Mucosa of gallbladder (tissue), 1 donor: Measurements from ENCODE around the gene KAT2A. TPM values are rescaled to one million over a fixed set of nuclear protein-coding genes. Genes with fewer than 3 reads are reported as not detected.
A peak's percentile ranks its signal among the peaks of the same experiment; 100 is the strongest.

Experiments
- DNase-seq: peaks from one replicate; pipeline ENCODE4 v3.0.0-alpha.2; 2020; ENCODE audit warnings: low spot score
- total RNA-seq: library from RNA; stranded (reverse); gene quantifications from one replicate; pipeline ENCODE4 v1.2.1, GENCODE V29; 2021
- donor health status: DM: no; HTN: no; CAD: no.

KAT2A gene
- total RNA-seq, 1 donor from 2014 or later, result 58.4 TPM

DNA sequence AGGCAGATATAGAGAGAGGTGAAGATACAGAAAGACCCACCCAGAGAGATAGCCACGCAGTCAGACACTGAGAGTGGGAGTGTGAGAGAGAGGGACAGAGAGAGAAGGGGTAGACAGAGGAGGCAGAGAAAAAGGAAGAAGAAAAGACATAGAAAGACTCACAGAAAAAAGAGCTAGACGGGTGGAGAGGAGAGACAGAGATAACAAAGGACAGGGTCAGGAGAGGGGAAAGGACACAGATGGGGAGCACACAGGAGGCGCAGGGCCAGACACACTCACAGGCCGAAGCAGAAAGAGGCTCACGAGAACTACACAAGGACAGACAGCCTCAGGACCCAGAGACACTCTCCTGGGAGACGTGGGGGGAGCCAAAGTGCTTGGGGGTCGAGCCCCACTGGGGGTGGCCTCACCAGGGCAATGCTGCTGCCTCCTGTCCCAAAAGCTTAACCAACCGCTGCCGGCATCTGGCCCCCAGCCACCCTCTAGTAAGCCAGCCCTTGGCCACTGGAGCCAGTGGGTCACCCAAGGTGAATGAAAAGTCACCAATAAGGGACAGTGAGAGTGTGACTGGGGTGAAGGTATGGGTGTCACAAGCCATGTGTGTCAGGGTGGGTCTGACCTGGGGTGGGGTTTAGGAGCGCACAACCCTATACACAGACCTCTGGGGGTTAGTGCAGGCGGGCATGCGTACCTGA, 26.6 kb downstream of the KAT2A start:
- no peak for DNase-seq

GRCh38 chr17:42092939-42093338, 28.2 kb downstream of the KAT2A start:
- no peak for DNase-seq

DNA sequence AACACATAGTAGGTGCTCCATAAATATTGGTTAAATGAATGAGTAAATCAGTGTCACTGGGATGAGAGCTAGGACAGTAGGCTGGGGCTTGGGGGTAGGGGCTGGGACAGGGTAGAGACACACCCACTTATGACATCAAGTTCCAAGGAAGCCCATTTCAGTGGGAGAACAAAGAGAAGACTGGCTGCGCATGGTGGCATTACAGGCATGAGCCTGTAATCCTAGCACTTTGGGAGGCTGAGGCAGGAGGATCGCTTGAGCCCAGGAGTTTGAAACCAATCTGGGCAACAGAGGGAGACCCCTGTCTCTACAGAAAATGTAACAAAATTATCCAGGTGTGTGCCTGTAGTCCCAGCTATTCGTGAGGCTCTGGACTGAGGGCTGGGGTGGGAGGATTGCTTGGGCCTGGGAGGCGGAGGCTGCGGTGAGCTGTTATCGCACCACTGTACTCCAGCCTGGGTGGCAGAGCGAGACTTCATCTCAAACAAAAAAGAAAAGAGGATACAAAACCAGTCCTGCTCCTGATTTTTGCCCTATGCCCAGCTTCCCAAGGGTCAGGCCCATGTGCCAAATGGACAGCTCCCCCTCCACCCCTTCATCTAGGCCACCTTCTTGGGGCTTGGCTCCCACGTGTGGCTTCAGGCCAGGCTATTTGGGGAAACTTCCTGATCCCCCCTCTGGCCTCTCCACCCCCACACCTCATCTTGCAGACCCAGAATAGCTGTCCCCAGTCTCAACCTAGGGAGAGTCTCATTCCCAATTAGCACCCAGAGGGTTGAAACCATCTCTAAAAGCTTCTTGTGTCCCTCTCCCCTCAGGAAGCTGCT, 30.0 kb downstream of the KAT2A start:
- DNase-seq, result no peak

DNA sequence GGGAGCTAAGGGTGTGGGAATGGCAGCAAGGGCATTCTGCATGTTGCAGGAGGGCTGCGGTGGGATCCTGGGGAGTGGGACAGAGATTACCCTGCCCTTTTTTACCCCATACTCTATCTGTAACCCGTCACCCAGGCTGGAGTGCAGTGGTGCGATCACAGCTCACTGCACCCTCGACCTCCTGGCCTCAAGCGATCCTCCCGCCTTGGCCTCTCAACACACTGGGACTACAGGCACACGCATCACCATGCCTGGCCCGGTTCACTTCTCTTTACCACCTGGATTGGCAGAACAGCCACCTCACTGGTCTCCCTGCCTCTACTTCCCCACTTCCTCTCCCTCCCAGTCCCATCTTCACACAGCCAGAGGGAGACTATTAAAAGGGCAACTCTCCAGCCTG, 32.4 kb downstream of the KAT2A start:
- DNase-seq, result no peak

- no peak for DNase-seq
Measured at GRCh38 chr17:42087736-42088705, 33.1 kb downstream of the KAT2A start.

DNA sequence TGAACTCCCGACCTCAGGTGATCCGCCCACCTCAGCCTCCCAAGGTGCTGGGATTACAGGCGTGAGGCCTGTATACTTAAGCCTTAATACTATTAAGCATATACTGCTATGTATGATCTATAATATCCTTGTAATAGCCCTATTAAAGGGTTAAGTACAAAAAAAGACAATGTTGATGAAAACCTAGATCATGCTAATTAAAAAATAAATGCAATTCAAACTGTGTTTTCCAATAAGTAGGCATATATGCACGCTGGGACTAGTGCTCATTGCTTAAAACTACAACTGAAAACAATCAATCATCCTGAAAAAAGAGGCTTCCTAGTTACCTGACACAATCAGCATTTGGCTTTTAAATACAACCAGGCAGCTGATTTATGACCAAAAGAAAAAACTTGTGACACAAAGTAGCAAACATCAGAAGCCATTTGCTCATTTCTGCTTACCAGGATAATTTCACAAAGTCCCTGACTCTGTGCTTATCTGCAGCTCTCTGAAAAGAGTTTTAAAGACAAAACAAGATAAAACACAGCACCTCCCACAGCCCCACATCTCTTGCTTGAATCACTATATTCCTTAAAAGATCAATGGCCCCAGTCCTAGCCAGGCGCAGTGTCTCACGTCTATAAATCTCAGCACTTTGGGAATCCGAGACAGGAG, 34.0 kb downstream of the KAT2A start:
- DNase-seq, result no peak

DNA sequence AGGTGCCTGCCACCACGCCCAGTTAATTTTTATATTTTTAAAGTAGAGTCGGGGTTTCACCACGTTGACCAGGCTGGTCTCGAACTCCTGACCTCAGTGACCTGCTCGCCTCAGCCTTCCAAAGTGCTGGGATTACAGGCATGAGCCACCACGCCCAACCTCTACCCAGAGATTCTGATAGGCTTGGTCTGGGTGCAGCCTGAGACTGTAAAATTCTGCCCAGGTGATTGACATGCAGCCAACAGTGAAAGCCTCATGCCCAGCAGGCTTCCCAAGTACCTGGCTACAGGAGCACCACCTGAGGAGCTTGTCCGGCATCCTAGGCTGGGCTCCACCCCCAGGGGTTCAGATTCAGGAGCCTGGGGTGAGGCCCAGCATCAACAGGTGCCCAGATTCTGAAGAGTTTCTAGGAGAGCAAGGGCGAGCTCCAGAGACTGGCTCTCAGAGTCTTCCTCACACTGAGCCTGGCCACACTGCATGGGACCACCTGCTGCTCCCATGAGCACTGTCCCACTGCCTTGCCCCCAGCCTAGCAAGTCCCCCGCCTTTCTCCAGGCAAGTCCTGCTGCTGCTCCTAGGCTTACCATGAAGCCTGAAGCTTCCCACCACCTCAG, 39.5 kb downstream of the KAT2A start:
- DNase-seq, result no peak

- no peak for DNase-seq
Measured at GRCh38 chr17:42079541-42079940, 41.6 kb downstream of the KAT2A start.

GRCh38 chr17:42078396-42079043, 42.6 kb downstream of the KAT2A start:
- no peak for DNase-seq

DNA sequence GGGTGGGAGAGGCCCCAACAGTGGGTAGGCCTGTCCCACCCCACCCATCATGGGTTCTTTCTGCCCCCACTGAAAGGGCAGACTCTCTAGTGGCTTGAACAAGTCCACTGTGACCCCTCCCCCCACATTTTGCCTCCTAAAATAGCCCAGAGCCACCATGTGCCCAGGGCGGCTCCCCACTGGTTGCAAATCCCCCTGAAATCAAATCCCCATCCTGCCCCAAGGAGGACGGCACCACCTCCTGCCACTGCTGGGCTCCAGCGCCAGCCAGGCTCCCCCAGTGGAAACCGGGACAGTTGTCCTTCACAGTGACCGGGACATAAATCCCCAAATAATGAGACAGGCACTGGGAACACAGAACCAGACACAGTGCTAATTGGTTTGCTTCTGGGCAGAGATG, 43.4 kb downstream of the KAT2A start:
- no peak for DNase-seq

DNA sequence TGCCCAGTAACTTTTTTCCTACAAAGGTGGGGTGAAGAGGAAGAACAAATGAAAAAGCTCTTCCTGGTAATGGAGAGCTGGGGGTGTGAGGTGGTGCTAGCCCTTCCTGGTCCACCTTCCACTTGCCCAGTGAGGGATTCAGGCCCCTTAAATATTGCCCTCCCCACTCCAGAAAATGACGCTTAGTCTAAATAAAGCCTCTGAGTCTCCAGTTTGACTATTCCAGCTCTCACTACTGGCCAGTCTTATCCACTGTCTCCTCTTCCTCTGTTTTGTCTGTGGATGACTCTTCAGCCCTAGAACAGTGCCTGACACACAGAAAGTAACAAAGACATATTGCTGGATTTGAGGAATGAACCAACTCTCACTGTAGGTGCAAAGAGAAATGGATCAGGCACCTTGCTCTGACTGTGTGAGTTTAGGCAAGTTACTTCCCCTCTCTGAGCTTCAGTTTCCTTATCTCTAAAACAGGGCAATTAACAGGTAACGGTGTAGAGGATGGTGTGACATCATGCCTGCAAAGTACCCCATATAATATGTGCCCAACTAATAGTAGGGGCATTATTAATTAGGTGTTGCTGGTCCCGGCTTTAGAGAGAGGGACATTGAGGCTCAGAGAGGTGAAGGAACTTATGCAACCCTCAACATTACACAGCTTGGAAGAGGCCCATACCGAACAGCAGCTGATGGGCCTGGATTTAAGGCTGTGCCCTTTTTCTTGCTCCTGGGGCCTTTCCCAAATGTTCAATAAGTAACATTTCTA, 44.2 kb downstream of the KAT2A start:
- no peak for DNase-seq

- no peak for DNase-seq
Measured at GRCh38 chr17:42075789-42076188, 45.4 kb downstream of the KAT2A start.

- DNase-seq, result no peak
Measured at GRCh38 chr17:42072323-42073187, 48.6 kb downstream of the KAT2A start.

- DNase-seq, result no peak
Measured at GRCh38 chr17:42071810-42072209, 49.4 kb downstream of the KAT2A start.

- no peak for DNase-seq
Measured at GRCh38 chr17:42068979-42069378, 52.2 kb downstream of the KAT2A start.

DNA sequence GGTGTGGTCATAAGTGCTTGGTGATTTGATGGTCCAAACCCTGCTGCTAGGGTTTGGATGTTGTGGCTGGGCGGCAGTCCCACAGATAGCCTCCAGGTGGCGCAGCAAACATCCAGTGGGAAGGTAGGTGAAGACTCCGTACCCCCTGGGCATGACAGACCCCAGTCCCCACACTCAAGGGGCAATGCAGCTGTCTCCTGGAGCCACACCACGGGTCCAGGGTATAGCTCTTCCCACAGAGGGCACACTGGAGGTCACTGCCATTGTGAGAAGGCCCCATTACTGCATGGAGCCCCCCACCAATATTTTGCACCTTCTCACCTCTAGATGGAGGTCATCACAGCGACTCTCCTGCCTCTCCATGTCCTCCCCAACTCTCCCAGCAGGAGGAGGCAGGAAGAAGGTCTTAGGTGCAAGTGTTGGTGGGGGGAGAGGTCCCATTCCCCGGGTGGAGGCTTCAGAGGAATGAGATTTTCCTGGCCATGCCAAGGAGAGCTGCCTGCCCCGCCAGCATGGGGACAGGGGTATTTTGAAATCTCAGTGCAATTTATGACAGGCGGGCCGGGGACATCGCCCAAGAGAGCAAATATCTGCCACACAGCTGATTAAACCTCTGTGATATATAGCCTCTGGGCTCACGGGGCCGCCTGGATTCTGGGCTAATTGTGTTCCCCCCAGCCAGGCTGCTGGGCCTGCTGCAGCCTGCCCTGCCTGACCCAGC, 53.6 kb downstream of the KAT2A start:
- DNase-seq, result peak; percentile 54

- DNase-seq, result no peak
Measured at GRCh38 chr17:42065201-42065600, 56.0 kb downstream of the KAT2A start.
